Cardiac muscle cell (in vitro differentiated cells and primary cell): ENCODE measurements around the gene FBXO47. TPM values are rescaled to one million over a fixed set of nuclear protein-coding genes. Genes with fewer than 3 reads are reported as not detected.
"Not testable (repeated sequence)": the region's sequence is repeated elsewhere in the genome, so short reads cannot be mapped to it uniquely, and the experiment has no call there.

Experiments used
- DNase-seq, 2 donors: peaks; one replicate each; pipeline versions ENCODE4 v3.0.0 to v3.0.0-alpha.2; 2010 to 2017; ENCODE audit warnings: low read depth in 1 of 2, low spot score in 1 of 2
- H3K27ac ChIP-seq: fragments of 200-600 bp; sonication (generic); 2 replicates; pipeline ENCODE4 v1.5.1; 2016
- H3K27me3 ChIP-seq: fragments of 200-600 bp; sonication (generic); 2 replicates; pipeline ENCODE4 v1.6.0; 2016; ENCODE audit warnings: control low read depth
- H3K36me3 ChIP-seq: fragments of 200-600 bp; sonication (generic); 2 replicates; pipeline ENCODE4 v1.5.1; 2016; ENCODE audit warnings: control low read depth
- H3K4me1 ChIP-seq: fragments of 200-600 bp; sonication (generic); 2 replicates; pipeline ENCODE4 v1.8.1; 2017; ENCODE audit warnings: low read depth, mild to moderate bottlenecking, mixed run types
- H3K4me3 ChIP-seq: fragments of 200-600 bp; sonication (generic); 2 replicates; pipeline ENCODE4 v1.5.1; 2016; ENCODE audit warnings: mild to moderate bottlenecking
- H3K9me3 ChIP-seq: fragments of 200-600 bp; sonication (generic); 2 replicates; pipeline ENCODE4 v1.5.1; 2017; ENCODE audit warnings: low read depth, mild to moderate bottlenecking, control low read depth
- CTCF ChIP-seq: IDR thresholded peaks from 2 replicates; pipeline ENCODE4 v1.5.1; 2012; ENCODE audit warnings: low read depth, mild to moderate bottlenecking, low read length
- polyA plus RNA-seq: library from polyadenylated mRNA; unstranded; fragments of >200 nt; fragmentation: Nextera tagmentation; extraction: Ambion mirVana; gene quantifications from 2 replicates; pipeline ENCODE4 v1.2.1, GENCODE V29; 2016
- total RNA-seq: library from RNA; depleted of rRNA; stranded (reverse); fragments of >200 nt; gene quantifications from 2 replicates; pipeline ENCODE4 v1.2.3, GENCODE V29; 2016

The FBXO47 gene
- total and polyA plus RNA-seq, 2 experiments from 2014 or later: not detected

- no peak for TF ChIP-seq CTCF
- Histone ChIP-seq H3K4me1 (no peaks in the 10 kb centered on the region), H3K36me3 (no peaks in the 10 kb centered on the region), H3K9me3 (no peaks in the 10 kb centered on the region), H3K4me3 (no peak overlapping the region), H3K27ac (no peak overlapping the region), H3K27me3 (no peaks in the 10 kb centered on the region)
- DNase-seq: no peak
These were observed 26.8 kb downstream of the FBXO47 start for GRCh38 chr17:38940404-38940803.

- Histone ChIP-seq H3K36me3 (no peaks in the 10 kb centered on the region), H3K27ac (no peak overlapping the region), H3K4me3 (no peak overlapping the region), H3K9me3 (no peaks in the 10 kb centered on the region), H3K4me1 (no peaks in the 10 kb centered on the region), H3K27me3 (no peaks in the 10 kb centered on the region)
- no peak for TF ChIP-seq CTCF
- DNase-seq: no peak
These were observed 27.2 kb downstream of the FBXO47 start for GRCh38 chr17:38939987-38940386.

- not testable (repeated sequence) for H3K4me1 ChIP-seq, H3K36me3 ChIP-seq, H3K27me3 ChIP-seq, DNase-seq, H3K4me3 ChIP-seq, H3K27ac ChIP-seq, H3K9me3 ChIP-seq
These were observed 33.2 kb downstream of the FBXO47 start for GRCh38 chr17:38933962-38934361.

GRCh38 chr17:38930782-38931181 is 36.4 kb downstream of the FBXO47 start:
- H3K4me1 ChIP-seq: peaks cover 16% of the 10 kb centered on the region
- not testable (repeated sequence) for H3K36me3 ChIP-seq, H3K9me3 ChIP-seq, H3K27ac ChIP-seq, DNase-seq, H3K27me3 ChIP-seq, H3K4me3 ChIP-seq

GRCh38 chr17:38926293-38927070 is 40.7 kb downstream of the FBXO47 start:
- H3K27ac ChIP-seq: peak overlapping the region; percentile 62
- H3K36me3 ChIP-seq: no peaks in the 10 kb centered on the region
- TF ChIP-seq CTCF: no peak
- H3K9me3 ChIP-seq: no peaks in the 10 kb centered on the region
- no peak overlapping the region for H3K4me3 ChIP-seq
- peaks cover 38% of the 10 kb centered on the region for H3K4me1 ChIP-seq
- H3K27me3 ChIP-seq: no peaks in the 10 kb centered on the region
- DNase-seq: peak in 1 of 2 donors; percentile 46

- H3K4me3 ChIP-seq: no peak within 1 kb of the TSS
- H3K9me3 ChIP-seq: no peaks in the 10 kb centered on the region
- peaks cover 48% of the 10 kb centered on the region for H3K4me1 ChIP-seq
- H3K27ac ChIP-seq: peak within 1 kb of the TSS; percentile 62
- DNase-seq: peak; percentile 41 to 66
- no peaks in the 10 kb centered on the region for H3K36me3 ChIP-seq
- H3K27me3 ChIP-seq: no peaks in the 10 kb centered on the region
- no peak for TF ChIP-seq CTCF
These were observed 41.8 kb downstream of the FBXO47 start, which contains the start of gene LASP1NB for GRCh38 chr17:38925263-38925995. Gene LASP1NB, plus strand, starts transcription at chr17:38925614.
